Mesendoderm (in vitro differentiated cells): ENCODE measurements around the gene C22orf23.

Experiments used
- DNase-seq: peaks from one replicate; pipeline ENCODE4 v3.0.0; 2013
- H2AK5ac ChIP-seq: 2 replicates; pipeline ENCODE4 v1.6.1; 2013; ENCODE audit warnings: low read length, inconsistent platforms
- H2BK120ac ChIP-seq: 2 replicates; pipeline ENCODE4 v1.6.1; 2013; ENCODE audit warnings: low read depth, mild to moderate bottlenecking, low read length, moderate library complexity, mixed read lengths
- H2BK15ac ChIP-seq: replicated peaks from 2 replicates; pipeline ENCODE4 v1.6.1; 2013; ENCODE audit warnings: low read depth, mild to moderate bottlenecking, moderate library complexity
- H2BK5ac ChIP-seq: 2 replicates; pipeline ENCODE4 v1.6.1; 2013; ENCODE audit warnings: low read length, inconsistent platforms
- H3K18ac ChIP-seq: 2 replicates; pipeline ENCODE4 v1.6.1; 2013; ENCODE audit warnings: mild to moderate bottlenecking, low read length, mixed read lengths
- H3K23ac ChIP-seq: one replicate; pipeline ENCODE4 v1.6.1; 2013; ENCODE audit warnings: low read length
- H3K27ac ChIP-seq: 2 replicates; pipeline ENCODE4 v1.5.1; 2013; ENCODE audit warnings: low read depth, mild to moderate bottlenecking, inconsistent platforms, low read length, moderate library complexity
- H3K27me3 ChIP-seq: 2 replicates; pipeline ENCODE4 v1.6.1; 2013; ENCODE audit warnings: low read length, control low read depth, mild to moderate bottlenecking, inconsistent platforms; ENCODE audit not compliant: insufficient read depth, poor library complexity
- H3K36me3 ChIP-seq: 2 replicates; pipeline ENCODE4 v1.6.1; 2013; ENCODE audit warnings: low read length, inconsistent platforms; ENCODE audit not compliant: control insufficient read depth, insufficient read depth
- H3K4ac ChIP-seq: one replicate; pipeline ENCODE4 v1.6.1; 2013; ENCODE audit warnings: low read depth, mild to moderate bottlenecking, low read length, moderate library complexity
- H3K4me1 ChIP-seq: 2 replicates; pipeline ENCODE4 v1.6.1; 2013; ENCODE audit warnings: low read depth, low read length, inconsistent platforms; ENCODE audit not compliant: control insufficient read depth
- H3K4me2 ChIP-seq: 2 replicates; pipeline ENCODE4 v1.6.1; 2013; ENCODE audit warnings: low read length
- H3K4me3 ChIP-seq: 2 replicates; pipeline ENCODE4 v1.5.1; 2013; ENCODE audit warnings: mild to moderate bottlenecking, low read length
- H3K56ac ChIP-seq: one replicate; pipeline ENCODE4 v1.6.1; 2013; ENCODE audit warnings: low read length
- H3K79me1 ChIP-seq: 2 replicates; pipeline ENCODE4 v1.6.1; 2013; ENCODE audit warnings: low read length, inconsistent platforms
- H3K79me2 ChIP-seq: 2 replicates; pipeline ENCODE4 v1.6.1; 2013; ENCODE audit warnings: mild to moderate bottlenecking, low read length; ENCODE audit not compliant: control insufficient read depth, insufficient read depth
- H3K9ac ChIP-seq: 2 replicates; pipeline ENCODE4 v1.6.1; 2013; ENCODE audit warnings: low read length, inconsistent platforms
- H4K5ac ChIP-seq: one replicate; pipeline ENCODE4 v1.6.1; 2013; ENCODE audit warnings: low read length
- H4K8ac ChIP-seq: one replicate; pipeline ENCODE4 v1.6.1; 2013; ENCODE audit warnings: low read depth, mild to moderate bottlenecking, control low read depth, low read length, moderate library complexity
- WGBS: extraction: QIAGEN DNeasy Blood & Tissue Kit; methylation state at CpG from one replicate; pipeline ENCODE4 v1.1.7; 2013; ENCODE audit warnings: low lambda C conversion rate, missing lambda C conversion rate; ENCODE audit not compliant: insufficient coverage; ENCODE audit errors: extremely low coverage; 5-methylcytosine and 5-hydroxymethylcytosine counted together

Gene C22orf23

DNA sequence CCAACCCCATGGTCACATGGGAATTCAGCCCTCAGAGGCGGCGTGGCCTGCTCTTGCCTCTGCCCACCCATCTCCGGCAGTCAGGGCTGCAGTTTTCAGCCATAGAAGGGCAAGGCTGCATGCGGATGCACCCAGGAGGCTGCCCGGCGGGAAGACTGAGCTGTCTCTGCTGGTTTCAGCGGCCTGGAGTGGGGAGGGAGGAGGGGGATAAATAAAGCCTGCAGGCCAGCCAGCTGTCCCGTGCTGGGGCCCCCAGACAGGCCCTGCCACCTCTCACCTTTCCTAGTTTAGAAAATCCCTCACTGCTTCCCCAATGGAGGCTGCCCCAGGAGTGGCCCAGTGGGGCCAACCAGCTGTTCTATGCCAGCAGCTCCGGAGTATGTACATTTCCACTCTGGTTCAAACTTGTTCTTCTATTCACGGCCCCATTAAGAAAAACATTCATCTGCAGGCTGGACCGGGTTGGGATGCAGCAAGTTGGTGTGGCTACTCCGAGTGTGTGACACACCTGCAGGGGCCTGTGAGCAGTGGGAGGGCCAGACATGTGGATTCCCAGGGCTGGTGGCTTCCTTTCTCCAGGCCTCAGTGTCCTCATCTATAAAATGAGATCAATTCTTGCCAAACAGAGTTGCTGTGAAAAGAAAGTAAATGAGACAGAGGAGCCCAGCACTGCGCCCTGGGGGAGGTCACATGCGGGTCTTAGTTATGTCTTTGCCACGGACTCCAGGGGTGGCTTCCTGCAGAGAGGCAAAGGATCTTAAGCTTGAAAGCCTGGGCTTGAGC, 42.3 kb downstream of the C22orf23 start:
- Histone ChIP-seq H3K27ac (peak overlapping the region; percentile 67), H3K79me1 (peaks cover 14% of the 10 kb centered on the region), H4K5ac (no peak overlapping the region), H3K79me2 (peaks cover 15% of the 10 kb centered on the region), H3K23ac (no peak overlapping the region), H3K36me3 (peaks cover 2% of the 10 kb centered on the region), H2BK15ac (no peak overlapping the region), H3K4me1 (peaks cover 18% of the 10 kb centered on the region), H2BK5ac (no peak overlapping the region), H3K4me3 (no peak overlapping the region), H3K27me3 (no peaks in the 10 kb centered on the region), H2BK120ac (no peak overlapping the region), H2AK5ac (no peak overlapping the region), H3K9ac (peak overlapping the region; percentile 26), H3K56ac (peak overlapping the region; percentile 54), H3K18ac (no peak overlapping the region), H4K8ac (no peak overlapping the region), H3K4me2 (no peak overlapping the region), H3K4ac (no peak overlapping the region)
- no CpG with 5 or more reads among the region's 15 CpGs for WGBS
- DNase-seq: peak; percentile 74

DNA sequence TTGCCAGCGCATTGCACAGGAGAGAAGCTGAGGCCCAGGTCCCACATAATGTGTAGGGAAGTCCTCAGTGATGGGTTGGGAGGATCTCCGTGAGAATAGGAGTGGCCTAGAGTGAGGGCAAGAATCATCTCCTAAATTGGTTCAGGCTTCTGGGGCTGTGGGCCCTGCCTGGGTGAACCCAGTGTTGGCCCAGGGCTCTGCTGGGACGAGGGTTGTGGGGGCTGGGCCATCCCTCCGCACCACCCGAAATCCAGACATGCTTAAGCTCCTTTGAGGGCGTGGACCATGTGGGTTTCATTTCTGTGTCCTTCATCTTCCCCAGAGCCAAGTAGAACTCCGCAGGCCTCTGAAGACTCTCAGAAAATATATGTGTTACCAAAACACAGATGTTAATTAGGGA, 43.6 kb downstream of the C22orf23 start:
- Histone ChIP-seq H3K4me3 (no peak overlapping the region), H4K5ac (no peak overlapping the region), H3K9ac (no peak overlapping the region), H2BK5ac (no peak overlapping the region), H3K79me1 (peaks cover 14% of the 10 kb centered on the region), H2AK5ac (no peak overlapping the region), H3K4me1 (peaks cover 18% of the 10 kb centered on the region), H3K27ac (no peak overlapping the region), H3K27me3 (no peaks in the 10 kb centered on the region), H3K36me3 (peaks cover 2% of the 10 kb centered on the region), H3K56ac (no peak overlapping the region), H3K4me2 (no peak overlapping the region), H2BK120ac (no peak overlapping the region), H3K23ac (no peak overlapping the region), H3K79me2 (peaks cover 15% of the 10 kb centered on the region), H2BK15ac (no peak overlapping the region), H4K8ac (no peak overlapping the region), H3K18ac (no peak overlapping the region), H3K4ac (no peak overlapping the region)
- no CpG with 5 or more reads among the region's 7 CpGs for WGBS
- DNase-seq: no peak

DNA sequence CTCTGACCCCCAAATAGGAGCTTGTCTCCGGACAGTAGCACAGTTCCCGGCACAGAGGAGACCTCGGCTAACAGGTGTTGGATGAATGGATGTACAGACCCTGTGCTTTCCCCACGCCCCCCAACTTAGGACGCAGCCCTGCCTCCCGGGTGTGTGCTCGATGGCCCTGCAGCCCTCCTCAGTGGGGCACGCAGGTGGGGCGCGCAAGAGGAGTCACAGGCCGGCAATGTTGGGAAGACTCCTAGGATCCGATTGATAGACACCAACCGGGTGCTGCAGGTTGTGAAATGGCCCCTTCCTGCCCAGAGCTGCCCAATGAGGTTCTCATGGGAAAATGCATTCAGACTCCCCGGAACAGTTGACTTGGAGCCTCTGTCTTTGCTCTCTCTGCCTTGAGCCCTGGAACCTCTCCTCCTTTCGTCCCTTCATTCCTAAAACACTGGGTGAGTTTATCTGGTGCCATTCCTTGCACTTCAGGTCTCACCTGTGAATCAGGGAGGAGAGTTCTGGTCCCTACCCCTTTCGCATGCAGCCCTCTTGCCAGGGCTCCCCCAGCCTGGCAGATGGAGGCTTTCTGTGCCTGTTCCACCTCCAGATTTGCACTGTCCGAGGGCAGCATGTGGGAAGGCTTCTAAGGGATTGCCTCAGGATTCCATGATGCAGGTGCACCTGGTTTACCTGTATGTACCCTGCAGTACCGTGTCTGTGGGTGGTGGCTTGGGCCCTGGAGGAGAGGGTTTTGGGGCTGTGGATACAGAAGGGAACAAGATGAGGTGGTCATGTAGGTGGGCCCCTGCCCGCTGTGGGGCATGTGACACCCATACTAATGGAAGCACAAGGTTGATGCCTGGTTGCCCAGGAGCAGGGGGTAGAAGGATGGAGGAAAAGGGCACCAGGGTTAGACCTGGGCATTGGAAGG, 46.1 kb downstream of the C22orf23 start:
- no peak overlapping the region for H3K27ac ChIP-seq
- no CpG with 5 or more reads among the region's 19 CpGs for WGBS

DNA sequence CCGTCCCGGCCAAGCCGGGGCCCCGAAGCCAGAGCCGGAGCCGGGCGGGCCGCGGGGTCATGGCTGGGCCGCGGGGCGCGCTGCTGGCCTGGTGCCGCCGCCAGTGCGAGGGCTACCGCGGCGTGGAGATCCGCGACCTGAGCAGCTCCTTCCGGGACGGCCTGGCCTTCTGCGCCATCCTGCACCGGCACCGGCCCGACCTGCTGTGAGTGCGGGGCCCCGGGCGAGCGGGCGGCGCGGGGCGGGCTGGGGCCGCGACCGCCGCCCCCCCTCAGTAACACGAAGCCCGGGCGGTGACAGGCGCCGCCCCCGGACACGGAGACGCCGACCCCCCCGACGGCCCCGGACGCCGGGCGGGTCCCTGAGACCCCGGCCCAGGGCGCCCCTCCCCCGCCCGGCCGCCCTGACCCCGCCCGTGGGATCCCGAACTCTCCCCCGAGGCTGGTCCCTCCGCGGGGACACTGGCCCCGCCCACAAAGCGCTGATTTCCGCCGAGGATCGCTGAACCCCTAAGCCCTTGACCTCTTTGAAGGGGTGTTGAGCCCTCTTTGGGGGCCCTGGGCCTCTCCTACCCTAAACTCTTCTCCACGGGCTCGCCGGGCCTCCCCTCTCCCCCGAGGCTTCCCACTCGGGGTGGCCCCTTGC, 46.9 kb downstream of the C22orf23 start:
- peak overlapping the region; percentile 96 for H3K27ac ChIP-seq
- H2AK5ac ChIP-seq: no peak overlapping the region
- no peak overlapping the region for H2BK15ac ChIP-seq
- H3K9ac ChIP-seq: peak overlapping the region; percentile 83
- H2BK120ac ChIP-seq: peak overlapping the region; percentile 15
- DNase-seq: no peak
- peak overlapping the region; percentile 95 for H3K56ac ChIP-seq
- H3K79me2 ChIP-seq: peaks cover 15% of the 10 kb centered on the region
- H2BK5ac ChIP-seq: no peak overlapping the region
- H3K4ac ChIP-seq: peak overlapping the region; percentile 94
- H3K36me3 ChIP-seq: no peaks in the 10 kb centered on the region
- H3K27me3 ChIP-seq: no peaks in the 10 kb centered on the region
- peak overlapping the region; percentile 91 for H3K23ac ChIP-seq
- peaks cover 14% of the 10 kb centered on the region for H3K79me1 ChIP-seq
- H3K4me1 ChIP-seq: peaks cover 17% of the 10 kb centered on the region
- H3K18ac ChIP-seq: peak overlapping the region; percentile 82
- no peak overlapping the region for H4K5ac ChIP-seq
- no peak overlapping the region for H4K8ac ChIP-seq
- WGBS: no CpG with 5 or more reads among the region's 75 CpGs
- peak overlapping the region; percentile 69 for H3K4me3 ChIP-seq
- H3K4me2 ChIP-seq: peak overlapping the region; percentile 68

More for the DNA sequence above, 46.1 kb downstream of the C22orf23 start:
- H3K4me1 ChIP-seq: peaks cover 18% of the 10 kb centered on the region
- peak overlapping the region; percentile 82 for H3K18ac ChIP-seq
- H3K27me3 ChIP-seq: no peaks in the 10 kb centered on the region
- H3K79me1 ChIP-seq: peaks cover 14% of the 10 kb centered on the region
- H3K4me2 ChIP-seq: peak overlapping the region; percentile 68
- H3K79me2 ChIP-seq: peaks cover 15% of the 10 kb centered on the region
- peak overlapping the region; percentile 41 for H3K4me3 ChIP-seq
- no peak overlapping the region for H4K5ac ChIP-seq
- DNase-seq: no peak
- H3K56ac ChIP-seq: peak overlapping the region; percentile 95
- no peak overlapping the region for H2BK5ac ChIP-seq
- H3K23ac ChIP-seq: peak overlapping the region; percentile 91
- H3K36me3 ChIP-seq: no peaks in the 10 kb centered on the region
- peak overlapping the region; percentile 94 for H3K4ac ChIP-seq
- H4K8ac ChIP-seq: no peak overlapping the region
- no peak overlapping the region for H2BK15ac ChIP-seq
- H2BK120ac ChIP-seq: no peak overlapping the region
- H2AK5ac ChIP-seq: no peak overlapping the region
- peak overlapping the region; percentile 83 for H3K9ac ChIP-seq

DNA sequence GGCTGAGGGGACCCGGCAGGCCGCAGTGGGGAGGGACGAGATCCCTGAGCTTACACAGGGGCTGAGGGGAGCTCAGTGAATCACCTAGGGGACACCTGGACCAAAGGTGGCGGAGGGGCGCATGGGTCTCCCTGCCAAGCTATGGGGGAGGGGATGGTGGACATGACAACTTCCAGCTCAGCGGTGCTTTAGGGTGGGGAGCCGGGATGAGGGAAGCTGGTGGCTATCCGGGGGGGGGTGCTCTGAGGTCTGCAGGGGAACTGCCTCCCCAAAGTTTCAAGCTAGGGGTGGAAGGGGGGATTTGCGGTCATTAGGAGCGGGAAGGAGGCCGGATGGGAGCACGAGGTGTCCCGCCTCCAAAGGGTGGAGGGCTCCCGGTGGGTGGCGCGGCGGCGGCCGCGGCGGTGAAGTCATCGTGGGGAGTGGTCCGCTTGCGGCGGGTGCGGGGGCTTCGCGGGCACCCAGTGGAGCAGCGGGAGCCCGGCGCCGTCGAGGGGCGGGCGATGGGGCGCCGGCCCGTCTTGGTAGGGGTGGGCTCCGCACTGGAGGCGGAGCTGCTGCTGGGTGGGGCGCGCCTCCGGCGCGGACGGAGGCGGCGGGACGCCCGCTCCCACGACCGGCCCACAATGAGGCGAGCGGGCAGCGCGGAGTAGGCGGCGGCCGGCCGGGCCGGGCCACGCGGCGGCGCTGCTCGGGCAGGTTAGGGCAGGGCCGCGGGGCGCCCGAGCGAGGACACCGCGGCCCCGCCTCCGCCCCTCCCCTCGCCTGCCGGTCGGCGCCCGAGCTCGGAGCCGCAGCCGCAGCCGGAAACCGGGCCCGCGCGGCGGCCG, 47.7 kb downstream of the C22orf23 start, which contains the start of gene MICALL1:
MICALL1 (plus strand) TSS at position 764 of the 830 bp plus-strand sequence. CDS start 126 bp downstream, outside the sequence.
- H2BK120ac ChIP-seq: peak within 1 kb of the TSS; percentile 15
- peak within 1 kb of the TSS; percentile 82 for H3K18ac ChIP-seq
- peak within 1 kb of the TSS; percentile 94 for H3K4ac ChIP-seq
- H2BK15ac ChIP-seq: no peak within 1 kb of the TSS
- peaks cover 15% of the 10 kb centered on the region for H3K79me2 ChIP-seq
- WGBS: no CpG with 5 or more reads among the region's 90 CpGs
- H3K4me1 ChIP-seq: peaks cover 11% of the 10 kb centered on the region
- no peaks in the 10 kb centered on the region for H3K36me3 ChIP-seq
- peak within 1 kb of the TSS; percentile 68 for H3K4me2 ChIP-seq
- no peak within 1 kb of the TSS for H4K5ac ChIP-seq
- DNase-seq: peak; percentile 79
- H3K23ac ChIP-seq: peak within 1 kb of the TSS; percentile 91
- peak within 1 kb of the TSS; percentile 40 for H4K8ac ChIP-seq
- H3K27me3 ChIP-seq: no peaks in the 10 kb centered on the region
- peak within 1 kb of the TSS; percentile 96 for H3K27ac ChIP-seq
- H3K79me1 ChIP-seq: peaks cover 14% of the 10 kb centered on the region
- H3K9ac ChIP-seq: peak within 1 kb of the TSS; percentile 83
- peak within 1 kb of the TSS; percentile 95 for H3K56ac ChIP-seq
- no peak within 1 kb of the TSS for H2BK5ac ChIP-seq
- H2AK5ac ChIP-seq: no peak within 1 kb of the TSS
- peak within 1 kb of the TSS; percentile 69 for H3K4me3 ChIP-seq
